H9 (cell line): Measurements from ENCODE around the gene POTED. TPM values are rescaled to one million over a fixed set of nuclear protein-coding genes. Genes with fewer than 3 reads are reported as not detected.
"Not testable (repeated sequence)": the region's sequence is repeated elsewhere in the genome, so short reads cannot be mapped to it uniquely, and the experiment has no call there.

Experiments
- DNase-seq: peaks from one replicate; pipeline ENCODE4 v3.0.0-alpha.2; 2017
- H2AFZ ChIP-seq: one replicate; pipeline ENCODE4 v1.6.1; 2013; ENCODE audit warnings: mild to moderate bottlenecking, low read length, control low read depth, moderate library complexity
- H2AK5ac ChIP-seq: 2 replicates; pipeline ENCODE4 v1.6.1; 2013; ENCODE audit warnings: low read length, control low read depth, mixed read lengths; ENCODE audit not compliant: insufficient read length
- H2BK120ac ChIP-seq: one replicate; pipeline ENCODE4 v1.6.1; 2013; ENCODE audit warnings: low read depth, mild to moderate bottlenecking, low read length, control low read depth, inconsistent platforms; ENCODE audit not compliant: poor library complexity, severe bottlenecking
- H2BK12ac ChIP-seq: 2 replicates; pipeline ENCODE4 v1.6.1; 2013; ENCODE audit warnings: low read length, control low read depth, mixed read lengths, low read depth; ENCODE audit not compliant: insufficient read length
- H2BK15ac ChIP-seq: 2 replicates; pipeline ENCODE4 v1.6.1; 2013; ENCODE audit warnings: low read depth, low read length, control low read depth
- H2BK20ac ChIP-seq: one replicate; pipeline ENCODE4 v1.6.1; 2013; ENCODE audit warnings: low read depth, mild to moderate bottlenecking, low read length, control low read depth, inconsistent platforms; ENCODE audit not compliant: poor library complexity, severe bottlenecking
- H2BK5ac ChIP-seq: 2 replicates; pipeline ENCODE4 v1.6.1; 2013; ENCODE audit warnings: low read length, control low read depth, mixed read lengths; ENCODE audit not compliant: insufficient read length
- H3K14ac ChIP-seq: 2 replicates; pipeline ENCODE4 v1.6.1; 2013; ENCODE audit warnings: low read length, control low read depth; ENCODE audit not compliant: insufficient read depth
- H3K18ac ChIP-seq: 2 replicates; pipeline ENCODE4 v1.6.1; 2013; ENCODE audit warnings: low read depth, mild to moderate bottlenecking, mixed read lengths, low read length, control low read depth; ENCODE audit not compliant: insufficient read length
- H3K23ac ChIP-seq: 2 replicates; pipeline ENCODE4 v1.6.1; 2013; ENCODE audit warnings: low read length, control low read depth, mixed read lengths, low read depth; ENCODE audit not compliant: insufficient read length
- H3K23me2 ChIP-seq: 2 replicates; pipeline ENCODE4 v1.6.1; 2013; ENCODE audit warnings: low read depth, mild to moderate bottlenecking, mixed read lengths, low read length, control low read depth; ENCODE audit not compliant: insufficient read length, poor library complexity, severe bottlenecking
- H3K27ac ChIP-seq: 2 replicates; pipeline ENCODE4 v1.5.1; 2013; ENCODE audit warnings: low read length, control low read depth, mixed read lengths, low read depth; ENCODE audit not compliant: insufficient read length
- H3K27me3 ChIP-seq: 2 replicates; pipeline ENCODE4 v1.6.1; 2013; ENCODE audit warnings: low read length, control low read depth, inconsistent platforms; ENCODE audit not compliant: insufficient read depth
- H3K4ac ChIP-seq: 2 replicates; pipeline ENCODE4 v1.6.1; 2013; ENCODE audit warnings: low read depth, mild to moderate bottlenecking, control low read depth, inconsistent platforms, low read length, moderate library complexity
- H3K4me1 ChIP-seq: 2 replicates; pipeline ENCODE4 v1.6.1; 2013; ENCODE audit warnings: low read length, control low read depth, inconsistent platforms; ENCODE audit not compliant: insufficient read depth
- H3K4me2 ChIP-seq: 2 replicates; pipeline ENCODE4 v1.6.1; 2013; ENCODE audit warnings: low read length, control low read depth, mixed read lengths; ENCODE audit not compliant: insufficient read length, insufficient read depth
- H3K56ac ChIP-seq: 2 replicates; pipeline ENCODE4 v1.6.1; 2013; ENCODE audit warnings: low read depth, mild to moderate bottlenecking, mixed read lengths, low read length, control low read depth; ENCODE audit not compliant: insufficient read length
- H3K79me1 ChIP-seq: 2 replicates; pipeline ENCODE4 v1.6.1; 2013; ENCODE audit warnings: low read depth, mild to moderate bottlenecking, moderate library complexity, low read length, control low read depth, inconsistent platforms; ENCODE audit not compliant: insufficient read depth, poor library complexity, severe bottlenecking
- H3K79me2 ChIP-seq: 2 replicates; pipeline ENCODE4 v1.6.1; 2013; ENCODE audit warnings: low read length, control low read depth, inconsistent platforms; ENCODE audit not compliant: insufficient read depth
- H3K9ac ChIP-seq: 2 replicates; pipeline ENCODE4 v1.6.1; 2013; ENCODE audit warnings: low read length, control low read depth, mixed read lengths; ENCODE audit not compliant: insufficient read length; ENCODE audit errors: extremely low read depth
- H3K9me3 ChIP-seq: one replicate; pipeline ENCODE4 v1.6.1; 2013; ENCODE audit warnings: low read depth, low read length, inconsistent platforms; ENCODE audit not compliant: control insufficient read depth
- H3T11ph ChIP-seq: one replicate; pipeline ENCODE4 v1.6.1; 2013; ENCODE audit warnings: mild to moderate bottlenecking, low read length, control low read depth, inconsistent platforms
- H4K20me1 ChIP-seq: one replicate; pipeline ENCODE4 v1.6.1; 2013; ENCODE audit not compliant: control insufficient read depth, insufficient read length, insufficient read depth
- H4K5ac ChIP-seq: 2 replicates; pipeline ENCODE4 v1.6.1; 2013; ENCODE audit warnings: low read depth, mild to moderate bottlenecking, mixed read lengths, low read length, control low read depth; ENCODE audit not compliant: insufficient read length
- H4K8ac ChIP-seq: replicated peaks from 2 replicates; pipeline ENCODE4 v1.6.1; 2013; ENCODE audit warnings: low read length, control low read depth, mixed read lengths, low read depth; ENCODE audit not compliant: insufficient read length
- H4K91ac ChIP-seq: 2 replicates; pipeline ENCODE4 v1.6.1; 2013; ENCODE audit warnings: low read depth, mild to moderate bottlenecking, moderate library complexity, mixed read lengths, low read length, control low read depth; ENCODE audit not compliant: insufficient read length
- H3K27ac Mint-ChIP-seq, 3 experiments: 2 replicates in 2 of 3; 3 replicates in 1 of 3; pipeline ENCODE4 v1.8.0; 2020 to 2021; ENCODE audit warnings: mixed read lengths in 3 of 3, mild to moderate bottlenecking in 1 of 3, moderate library complexity in 1 of 3
- H3K27me3 Mint-ChIP-seq: 2 replicates; pipeline ENCODE4 v1.8.0; 2021; ENCODE audit warnings: low read depth, mild to moderate bottlenecking, moderate library complexity, mixed read lengths
- H3K36me3 Mint-ChIP-seq, 3 experiments: 2 replicates in 2 of 3; 3 replicates in 1 of 3; pipeline ENCODE4 v1.8.0; 2020 to 2021; ENCODE audit warnings: low read depth in 3 of 3, mixed read lengths in 3 of 3; ENCODE audit not compliant: insufficient read depth in 1 of 3
- H3K4me1 Mint-ChIP-seq, 2 experiments: 2 replicates each; pipeline ENCODE4 v1.8.0; 2020; ENCODE audit warnings: mixed read lengths in 2 of 2
- H3K4me3 Mint-ChIP-seq, 2 experiments: 2 replicates in 1 of 2; 3 replicates in 1 of 2; pipeline ENCODE4 v1.8.0; 2020 to 2021; ENCODE audit warnings: mild to moderate bottlenecking in 2 of 2, mixed read lengths in 2 of 2, moderate library complexity in 1 of 2
- H3K9me3 Mint-ChIP-seq, 2 experiments: 2 replicates in 1 of 2; 3 replicates in 1 of 2; pipeline ENCODE4 v1.8.0; 2020; ENCODE audit warnings: mild to moderate bottlenecking in 2 of 2, mixed read lengths in 2 of 2, moderate library complexity in 1 of 2
- WGBS: extraction: QIAGEN DNeasy Blood & Tissue Kit; methylation state at CpG from one replicate; pipeline ENCODE4 v1.1.7; 2013; ENCODE audit warnings: missing lambda C conversion rate, low lambda C conversion rate, mixed read lengths; ENCODE audit not compliant: insufficient read length; ENCODE audit errors: extremely low coverage; 5-methylcytosine and 5-hydroxymethylcytosine counted together
- microRNA-seq: library from miRNA; unstranded; fragments of <30 nt; microRNA quantifications from one replicate; pipeline ENCODE4, GENCODE V29; 2020; ENCODE audit warnings: borderline microRNAs expressed
- total RNA-seq: library from RNA; stranded (reverse); gene quantifications from 2 replicates; pipeline ENCODE4 v1.2.1, GENCODE V29; 2021

The POTED gene
- total RNA-seq, 1 experiment from 2014 or later = not detected

DNA sequence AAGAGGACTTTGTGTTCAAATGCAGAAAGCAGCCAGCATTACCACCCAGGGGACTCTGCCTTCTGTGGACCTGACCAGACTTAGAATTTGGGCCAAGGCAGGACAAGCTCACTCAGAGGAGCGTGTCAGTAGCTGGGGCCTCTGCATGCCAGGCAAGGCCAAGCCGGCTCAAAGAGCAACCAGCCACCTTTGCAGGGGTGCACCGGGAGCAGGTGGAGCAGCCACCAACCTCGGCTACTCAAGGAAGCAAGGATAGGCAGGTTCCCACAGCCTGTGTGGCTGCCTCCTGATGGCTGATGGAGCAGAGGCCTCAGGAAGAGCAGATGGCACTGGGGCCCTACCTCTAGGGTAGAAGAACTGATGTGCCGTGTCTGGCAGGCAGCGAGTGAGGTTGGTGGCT is 42.2 kb downstream of the POTED start:
- not testable (repeated sequence) for H2BK12ac ChIP-seq, H2BK120ac ChIP-seq, H3K79me1 ChIP-seq, H2BK20ac ChIP-seq, H3K14ac ChIP-seq, H3K9me3 Mint-ChIP-seq, H3K4me1 ChIP-seq, H4K91ac ChIP-seq, H4K20me1 ChIP-seq, H3T11ph ChIP-seq, H3K4me3 Mint-ChIP-seq, H3K36me3 Mint-ChIP-seq, DNase-seq, H2AFZ ChIP-seq, H4K8ac ChIP-seq, H3K56ac ChIP-seq, H4K5ac ChIP-seq, H3K27ac ChIP-seq, H2AK5ac ChIP-seq, H3K23me2 ChIP-seq, H3K4ac ChIP-seq, H3K27me3 Mint-ChIP-seq, H3K27ac Mint-ChIP-seq, H3K9me3 ChIP-seq, H3K9ac ChIP-seq, H3K18ac ChIP-seq, H3K79me2 ChIP-seq, H3K4me2 ChIP-seq, H2BK5ac ChIP-seq, H3K27me3 ChIP-seq, H3K23ac ChIP-seq, H3K4me1 Mint-ChIP-seq, H2BK15ac ChIP-seq
- WGBS = no CpG with 5 or more reads among the region's 6 CpGs

Small RNA genes within 50 kb of the gene (microRNA-seq; reads per million reads assigned to microRNA genes)
- not detected for gene MIR3118-1
